ENCODE data around the gene CPNE8. TPM values are rescaled to one million over a fixed set of nuclear protein-coding genes. Genes with fewer than 3 reads are reported as not detected.

Gene CPNE8
- total and polyA plus RNA-seq, 2 donors (not counting 1 experiment from before 2014, with no cell fraction given), result 1.5 to 1.6 TPM

- DNase-seq (no peak), ATAC-seq (ENCODE audit: low read depth) (no peak)
- TF ChIP-seq CTCF (IDR thresholded peaks at IDR 0.05), result no peak
- no peak for TF ChIP-seq EZH2 (IDR thresholded peaks at IDR 0.05; ENCODE audit: borderline replicate concordance, insufficient read depth, low read depth, low read length, poor library complexity, severe bottlenecking)
- Mint-ChIP-seq H3K9me3 (ENCODE audit: insufficient read depth) (peaks cover 8% of the 10 kb centered on the region), H3K27me3 (no peaks in the 10 kb centered on the region), H3K27ac (no peak overlapping the region), H3K4me1 (no peaks in the 10 kb centered on the region), H3K4me3 (no peak overlapping the region)
- H3K4me1 ChIP-seq (ENCODE audit: control insufficient read depth in 2 of 2, insufficient read depth in 2 of 2, low read length in 2 of 2), result no peaks in the 10 kb centered on the region
- no peak overlapping the region for H3K9ac ChIP-seq (ENCODE audit: low read length)
- ChIA-PET CTCF (no interaction called here), POLR2A (no interaction called here)
- H3K4me3 ChIP-seq (ENCODE audit: control extremely low read depth in 1 of 5, extremely low read depth in 1 of 5, insufficient read depth in 1 of 5, low read depth in 2 of 5, low read length in 4 of 5), result no peak overlapping the region
- H3K36me3 ChIP-seq (replicated peaks in 1 of 2; ENCODE audit: control extremely low read depth in 1 of 2, control insufficient read depth in 1 of 2, extremely low read depth in 1 of 2, insufficient read depth in 2 of 2, low read length in 1 of 2), result no peaks in the 10 kb centered on the region
- H4K20me1 ChIP-seq (ENCODE audit: control insufficient read depth, insufficient read depth, low read length, poor library complexity, severe bottlenecking), result no peaks in the 10 kb centered on the region
- H3K79me2 ChIP-seq (ENCODE audit: control insufficient read depth, insufficient read depth, low read length), result no peaks in the 10 kb centered on the region
- H3K4me2 ChIP-seq (replicated peaks; ENCODE audit: low read depth, low read length, poor library complexity, severe bottlenecking), result no peak overlapping the region
- peaks cover 0 to 4% (median 0%) of the 10 kb centered on the region in 3 donors for H3K9me3 ChIP-seq (ENCODE audit: control extremely low read depth in 1 of 3, control insufficient read depth in 2 of 3, insufficient read depth in 1 of 3, low read length in 2 of 3)
- no peak overlapping the region for H2AFZ ChIP-seq (ENCODE audit: insufficient read depth, low read depth, low read length, poor library complexity, severe bottlenecking)
- no CpG with 5 or more reads among the region's 2 CpGs for WGBS (ENCODE audit: insufficient coverage)
- intact Hi-C loops (cut with micrococcal nuclease), result no loop called here
- H3K27me3 ChIP-seq (replicated peaks in 1 of 4; ENCODE audit: control extremely low read depth in 1 of 4, control insufficient read depth in 3 of 4, insufficient read depth in 4 of 4, low read length in 3 of 4), result no peaks in the 10 kb centered on the region
- H3K27ac ChIP-seq (ENCODE audit: low read length in 2 of 2), result no peak overlapping the region
Observed at GRCh38 chr12:38783304-38783703, 122.1 kb downstream of the CPNE8 start.

GRCh38 chr12:38782359-38782758 lies 123.0 kb downstream of the CPNE8 start:
- ATAC-seq (ENCODE audit: low read depth), result no peak
- Histone ChIP-seq H4K20me1 (ENCODE audit: control insufficient read depth, insufficient read depth, low read length, poor library complexity, severe bottlenecking) (no peaks in the 10 kb centered on the region), H3K4me3 (ENCODE audit: control extremely low read depth in 1 of 5, extremely low read depth in 1 of 5, insufficient read depth in 1 of 5, low read depth in 2 of 5, low read length in 4 of 5) (no peak overlapping the region), H3K4me2 (replicated peaks; ENCODE audit: low read depth, low read length, poor library complexity, severe bottlenecking) (no peak overlapping the region), H3K79me2 (ENCODE audit: control insufficient read depth, insufficient read depth, low read length) (no peaks in the 10 kb centered on the region), H3K27ac (ENCODE audit: low read length in 2 of 2) (no peak overlapping the region), H3K4me1 (ENCODE audit: control insufficient read depth in 2 of 2, insufficient read depth in 2 of 2, low read length in 2 of 2) (no peaks in the 10 kb centered on the region), H3K27me3 (replicated peaks in 1 of 4; ENCODE audit: control extremely low read depth in 1 of 4, control insufficient read depth in 3 of 4, insufficient read depth in 4 of 4, low read length in 3 of 4) (no peaks in the 10 kb centered on the region), H3K9ac (ENCODE audit: low read length) (no peak overlapping the region), H2AFZ (ENCODE audit: insufficient read depth, low read depth, low read length, poor library complexity, severe bottlenecking) (no peak overlapping the region), H3K36me3 (replicated peaks in 1 of 2; ENCODE audit: control extremely low read depth in 1 of 2, control insufficient read depth in 1 of 2, extremely low read depth in 1 of 2, insufficient read depth in 2 of 2, low read length in 1 of 2) (no peaks in the 10 kb centered on the region), H3K9me3 (ENCODE audit: control extremely low read depth in 1 of 3, control insufficient read depth in 2 of 3, insufficient read depth in 1 of 3, low read length in 2 of 3) (peaks cover 0 to 2% (median 0%) of the 10 kb centered on the region in 3 donors)
- Mint-ChIP-seq H3K27me3 (no peaks in the 10 kb centered on the region), H3K4me1 (no peaks in the 10 kb centered on the region), H3K27ac (no peak overlapping the region), H3K4me3 (no peak overlapping the region), H3K9me3 (ENCODE audit: insufficient read depth) (peaks cover 8% of the 10 kb centered on the region)
- no peak for DNase-seq
- CTCF ChIA-PET, result no interaction called here
- TF ChIP-seq CTCF (IDR thresholded peaks at IDR 0.05) (no peak), EZH2 (IDR thresholded peaks at IDR 0.05; ENCODE audit: borderline replicate concordance, insufficient read depth, low read depth, low read length, poor library complexity, severe bottlenecking) (no peak)
- intact Hi-C loops (cut with micrococcal nuclease), result no loop called here
- POLR2A ChIA-PET, result no interaction called here

Data from B cell (primary cell).